H9 (cell line): Measurements from ENCODE around the gene CLIP4. TPM values are rescaled to one million over a fixed set of nuclear protein-coding genes. Genes with fewer than 3 reads are reported as not detected.
A peak's percentile ranks its signal among the peaks of the same experiment; 100 is the strongest.

Source experiments
- DNase-seq: peaks from one replicate; pipeline ENCODE4 v3.0.0-alpha.2; 2017
- H2AFZ ChIP-seq: one replicate; pipeline ENCODE4 v1.6.1; 2013; ENCODE audit warnings: mild to moderate bottlenecking, low read length, control low read depth, moderate library complexity
- H2AK5ac ChIP-seq: 2 replicates; pipeline ENCODE4 v1.6.1; 2013; ENCODE audit warnings: low read length, control low read depth, mixed read lengths; ENCODE audit not compliant: insufficient read length
- H2BK120ac ChIP-seq: one replicate; pipeline ENCODE4 v1.6.1; 2013; ENCODE audit warnings: low read depth, mild to moderate bottlenecking, low read length, control low read depth, inconsistent platforms; ENCODE audit not compliant: poor library complexity, severe bottlenecking
- H2BK12ac ChIP-seq: 2 replicates; pipeline ENCODE4 v1.6.1; 2013; ENCODE audit warnings: low read length, control low read depth, mixed read lengths, low read depth; ENCODE audit not compliant: insufficient read length
- H2BK15ac ChIP-seq: 2 replicates; pipeline ENCODE4 v1.6.1; 2013; ENCODE audit warnings: low read depth, low read length, control low read depth
- H2BK20ac ChIP-seq: one replicate; pipeline ENCODE4 v1.6.1; 2013; ENCODE audit warnings: low read depth, mild to moderate bottlenecking, low read length, control low read depth, inconsistent platforms; ENCODE audit not compliant: poor library complexity, severe bottlenecking
- H2BK5ac ChIP-seq: 2 replicates; pipeline ENCODE4 v1.6.1; 2013; ENCODE audit warnings: low read length, control low read depth, mixed read lengths; ENCODE audit not compliant: insufficient read length
- H3K14ac ChIP-seq: 2 replicates; pipeline ENCODE4 v1.6.1; 2013; ENCODE audit warnings: low read length, control low read depth; ENCODE audit not compliant: insufficient read depth
- H3K18ac ChIP-seq: 2 replicates; pipeline ENCODE4 v1.6.1; 2013; ENCODE audit warnings: low read depth, mild to moderate bottlenecking, mixed read lengths, low read length, control low read depth; ENCODE audit not compliant: insufficient read length
- H3K23ac ChIP-seq: 2 replicates; pipeline ENCODE4 v1.6.1; 2013; ENCODE audit warnings: low read length, control low read depth, mixed read lengths, low read depth; ENCODE audit not compliant: insufficient read length
- H3K23me2 ChIP-seq: 2 replicates; pipeline ENCODE4 v1.6.1; 2013; ENCODE audit warnings: low read depth, mild to moderate bottlenecking, mixed read lengths, low read length, control low read depth; ENCODE audit not compliant: insufficient read length, poor library complexity, severe bottlenecking
- H3K27ac ChIP-seq: 2 replicates; pipeline ENCODE4 v1.5.1; 2013; ENCODE audit warnings: low read length, control low read depth, mixed read lengths, low read depth; ENCODE audit not compliant: insufficient read length
- H3K27me3 ChIP-seq: 2 replicates; pipeline ENCODE4 v1.6.1; 2013; ENCODE audit warnings: low read length, control low read depth, inconsistent platforms; ENCODE audit not compliant: insufficient read depth
- H3K4ac ChIP-seq: 2 replicates; pipeline ENCODE4 v1.6.1; 2013; ENCODE audit warnings: low read depth, mild to moderate bottlenecking, control low read depth, inconsistent platforms, low read length, moderate library complexity
- H3K4me1 ChIP-seq: 2 replicates; pipeline ENCODE4 v1.6.1; 2013; ENCODE audit warnings: low read length, control low read depth, inconsistent platforms; ENCODE audit not compliant: insufficient read depth
- H3K4me2 ChIP-seq: 2 replicates; pipeline ENCODE4 v1.6.1; 2013; ENCODE audit warnings: low read length, control low read depth, mixed read lengths; ENCODE audit not compliant: insufficient read length, insufficient read depth
- H3K56ac ChIP-seq: 2 replicates; pipeline ENCODE4 v1.6.1; 2013; ENCODE audit warnings: low read depth, mild to moderate bottlenecking, mixed read lengths, low read length, control low read depth; ENCODE audit not compliant: insufficient read length
- H3K79me1 ChIP-seq: 2 replicates; pipeline ENCODE4 v1.6.1; 2013; ENCODE audit warnings: low read depth, mild to moderate bottlenecking, moderate library complexity, low read length, control low read depth, inconsistent platforms; ENCODE audit not compliant: insufficient read depth, poor library complexity, severe bottlenecking
- H3K79me2 ChIP-seq: 2 replicates; pipeline ENCODE4 v1.6.1; 2013; ENCODE audit warnings: low read length, control low read depth, inconsistent platforms; ENCODE audit not compliant: insufficient read depth
- H3K9ac ChIP-seq: 2 replicates; pipeline ENCODE4 v1.6.1; 2013; ENCODE audit warnings: low read length, control low read depth, mixed read lengths; ENCODE audit not compliant: insufficient read length; ENCODE audit errors: extremely low read depth
- H3K9me3 ChIP-seq: one replicate; pipeline ENCODE4 v1.6.1; 2013; ENCODE audit warnings: low read depth, low read length, inconsistent platforms; ENCODE audit not compliant: control insufficient read depth
- H3T11ph ChIP-seq: one replicate; pipeline ENCODE4 v1.6.1; 2013; ENCODE audit warnings: mild to moderate bottlenecking, low read length, control low read depth, inconsistent platforms
- H4K20me1 ChIP-seq: one replicate; pipeline ENCODE4 v1.6.1; 2013; ENCODE audit not compliant: control insufficient read depth, insufficient read length, insufficient read depth
- H4K5ac ChIP-seq: 2 replicates; pipeline ENCODE4 v1.6.1; 2013; ENCODE audit warnings: low read depth, mild to moderate bottlenecking, mixed read lengths, low read length, control low read depth; ENCODE audit not compliant: insufficient read length
- H4K8ac ChIP-seq: replicated peaks from 2 replicates; pipeline ENCODE4 v1.6.1; 2013; ENCODE audit warnings: low read length, control low read depth, mixed read lengths, low read depth; ENCODE audit not compliant: insufficient read length
- H4K91ac ChIP-seq: 2 replicates; pipeline ENCODE4 v1.6.1; 2013; ENCODE audit warnings: low read depth, mild to moderate bottlenecking, moderate library complexity, mixed read lengths, low read length, control low read depth; ENCODE audit not compliant: insufficient read length
- H3K27ac Mint-ChIP-seq, 3 experiments: 2 replicates in 2 of 3; 3 replicates in 1 of 3; pipeline ENCODE4 v1.8.0; 2020 to 2021; ENCODE audit warnings: mixed read lengths in 3 of 3, mild to moderate bottlenecking in 1 of 3, moderate library complexity in 1 of 3
- H3K27me3 Mint-ChIP-seq: 2 replicates; pipeline ENCODE4 v1.8.0; 2021; ENCODE audit warnings: low read depth, mild to moderate bottlenecking, moderate library complexity, mixed read lengths
- H3K36me3 Mint-ChIP-seq, 3 experiments: 2 replicates in 2 of 3; 3 replicates in 1 of 3; pipeline ENCODE4 v1.8.0; 2020 to 2021; ENCODE audit warnings: low read depth in 3 of 3, mixed read lengths in 3 of 3; ENCODE audit not compliant: insufficient read depth in 1 of 3
- H3K4me1 Mint-ChIP-seq, 2 experiments: 2 replicates each; pipeline ENCODE4 v1.8.0; 2020; ENCODE audit warnings: mixed read lengths in 2 of 2
- H3K4me3 Mint-ChIP-seq, 2 experiments: 2 replicates in 1 of 2; 3 replicates in 1 of 2; pipeline ENCODE4 v1.8.0; 2020 to 2021; ENCODE audit warnings: mild to moderate bottlenecking in 2 of 2, mixed read lengths in 2 of 2, moderate library complexity in 1 of 2
- H3K9me3 Mint-ChIP-seq, 2 experiments: 2 replicates in 1 of 2; 3 replicates in 1 of 2; pipeline ENCODE4 v1.8.0; 2020; ENCODE audit warnings: mild to moderate bottlenecking in 2 of 2, mixed read lengths in 2 of 2, moderate library complexity in 1 of 2
- CTCF ChIP-seq: fragments of 200-600 bp; sonication (generic); conservative IDR thresholded peaks from 3 replicates; pipeline ENCODE4 v1.8.0; 2021; ENCODE audit warnings: antibody characterized with exemption, mild to moderate bottlenecking
- WGBS: extraction: QIAGEN DNeasy Blood & Tissue Kit; methylation state at CpG from one replicate; pipeline ENCODE4 v1.1.7; 2013; ENCODE audit warnings: missing lambda C conversion rate, low lambda C conversion rate, mixed read lengths; ENCODE audit not compliant: insufficient read length; ENCODE audit errors: extremely low coverage; 5-methylcytosine and 5-hydroxymethylcytosine counted together
- total RNA-seq: library from RNA; stranded (reverse); gene quantifications from 2 replicates; pipeline ENCODE4 v1.2.1, GENCODE V29; 2021

Gene CLIP4
- total RNA-seq, 1 experiment from 2014 or later: 0.66 TPM

- DNase-seq: no peak
- Mint-ChIP-seq H3K4me1 (peaks cover 3 to 9% of the 10 kb centered on the region in 2 experiments), H3K27ac (no peak overlapping the region), H3K4me3 (peak overlapping the region in 1 of 2 experiments; percentile 88; a peak in 3 of 5 replicates), H3K9me3 (no peaks in the 10 kb centered on the region; a peak in 1 of 5 replicates), H3K36me3 (no peaks in the 10 kb centered on the region), H3K27me3 (peaks cover 79% of the 10 kb centered on the region)
- H3K27me3 ChIP-seq: peaks cover 31% of the 10 kb centered on the region; the same call in 1 of the 2 replicates
- no peak overlapping the region for H3T11ph ChIP-seq
- H4K8ac ChIP-seq: no peak overlapping the region
- no peak overlapping the region for H2BK5ac ChIP-seq
- no peak overlapping the region for H2BK20ac ChIP-seq
- no peak overlapping the region for H3K9ac ChIP-seq
- H4K20me1 ChIP-seq: no peaks in the 10 kb centered on the region
- H3K4me2 ChIP-seq: no peak overlapping the region
- no CpG with 5 or more reads among the region's 4 CpGs for WGBS
- H3K79me2 ChIP-seq: no peaks in the 10 kb centered on the region
- H3K23me2 ChIP-seq: peaks cover 4% of the 10 kb centered on the region
- H2BK15ac ChIP-seq: no peak overlapping the region
- H4K91ac ChIP-seq: no peak overlapping the region
- no peak overlapping the region for H2BK12ac ChIP-seq
- H4K5ac ChIP-seq: no peak overlapping the region
- H3K27ac ChIP-seq: no peak overlapping the region
- no peaks in the 10 kb centered on the region for H3K4me1 ChIP-seq
- H2AFZ ChIP-seq: no peak overlapping the region
- H3K23ac ChIP-seq: no peak overlapping the region
- H2BK120ac ChIP-seq: no peak overlapping the region
- no peak overlapping the region for H3K14ac ChIP-seq
- no peak for TF ChIP-seq CTCF
- H3K18ac ChIP-seq: no peak overlapping the region
- H3K9me3 ChIP-seq: no peaks in the 10 kb centered on the region
- no peak overlapping the region for H2AK5ac ChIP-seq
- H3K4ac ChIP-seq: no peak overlapping the region
- no peaks in the 10 kb centered on the region for H3K79me1 ChIP-seq
- no peak overlapping the region for H3K56ac ChIP-seq
These were observed 1.3 kb upstream of the CLIP4 start for GRCh38 chr2:29113891-29114321.
